Tibial artery (tissue), 4 donors: ENCODE results near the gene CCDC57.
"Not testable (repeated sequence)": the region's sequence is repeated elsewhere in the genome, so short reads cannot be mapped to it uniquely, and the experiment has no call there.

Experiments
- DNase-seq, 2 donors: peaks; one replicate each; pipeline ENCODE4 v3.0.0-alpha.2; 2019
- H3K27ac ChIP-seq, 2 donors: fragments of 200-600 bp; sonication (generic) in 1 of 2; 1 replicate in 1 of 2; 2 replicates in 1 of 2; pipeline ENCODE4 v1.5.1; 2018 to 2019; ENCODE audit warnings: mild to moderate bottlenecking in 1 of 2
- H3K27me3 ChIP-seq, 2 donors: fragments of 200-600 bp; sonication (generic) in 1 of 2; one replicate each; pipeline versions ENCODE4 v1.5.1 to v1.6.0; 2016 to 2019
- H3K36me3 ChIP-seq, 3 donors: fragments of 200-600 bp; sonication (generic) in 2 of 3; one replicate each; pipeline ENCODE4 v1.5.1; 2016 to 2019; ENCODE audit warnings: mild to moderate bottlenecking in 2 of 3
- H3K4me1 ChIP-seq, 4 donors: fragments of 200-600 bp; sonication (generic) in 2 of 4; 1 replicate in 3 of 4; 2 replicates in 1 of 4; pipeline ENCODE4 v1.5.1; 2016 to 2019
- H3K4me3 ChIP-seq, 2 donors: fragments of 200-600 bp; sonication (generic) in 1 of 2; 1 replicate in 1 of 2; 2 replicates in 1 of 2; pipeline ENCODE4 v1.5.1; 2018 to 2019; ENCODE audit warnings: mild to moderate bottlenecking in 2 of 2
- H3K9me3 ChIP-seq, 3 donors: fragments of 200-600 bp; sonication (generic) in 1 of 3; one replicate each; pipeline ENCODE4 v1.5.1; 2016 to 2019
- CTCF ChIP-seq, 2 experiments: fragments of 200-600 bp in 1 of 2; fragments of 450-650 bp in 1 of 2; IDR thresholded peaks; one replicate each; pipeline ENCODE4 v1.5.1; 2017 to 2019; ENCODE audit warnings: antibody characterized with exemption in 2 of 2, mild to moderate bottlenecking in 1 of 2, moderate library complexity in 1 of 2
- intact Hi-C: fragments of 100-400 bp; cut with DNase I; formaldehyde crosslinking; loops from one replicate; pipeline ENCODE4 v1.15.0; 2023; ENCODE audit warnings: low total_unique reads

The CCDC57 gene

GRCh38 chr17:82177761-82178498 is 34.7 kb downstream of the CCDC57 start:
- Histone ChIP-seq H3K4me3 (no peak overlapping the region), H3K9me3 (no peaks in the 10 kb centered on the region), H3K27ac (no peak overlapping the region), H3K36me3 (peaks cover 0 to 76% (median 29%) of the 10 kb centered on the region in 3 donors), H3K27me3 (no peaks in the 10 kb centered on the region), H3K4me1 (no peaks in the 10 kb centered on the region)
- no peak for DNase-seq
- intact Hi-C loops = no loop called here
- no peak for TF ChIP-seq CTCF (IDR thresholded peaks at IDR 0.05)

- Histone ChIP-seq H3K4me1 (no peaks in the 10 kb centered on the region), H3K9me3 (no peaks in the 10 kb centered on the region), H3K4me3 (no peak overlapping the region), H3K36me3 (peaks cover 0 to 76% (median 27%) of the 10 kb centered on the region in 3 donors), H3K27me3 (no peaks in the 10 kb centered on the region), H3K27ac (no peak overlapping the region)
- TF ChIP-seq CTCF (IDR thresholded peaks at IDR 0.05) = no peak
- intact Hi-C loops = no loop called here
- no peak for DNase-seq
These were observed 35.4 kb downstream of the CCDC57 start for GRCh38 chr17:82177276-82177675.

- H3K36me3 ChIP-seq = peaks cover 0 to 79% (median 35%) of the 10 kb centered on the region in 3 donors
These were observed 36.7 kb downstream of the CCDC57 start for GRCh38 chr17:82175951-82176350.

GRCh38 chr17:82175201-82175600 is 37.4 kb downstream of the CCDC57 start:
- Histone ChIP-seq H3K27ac (no peak overlapping the region), H3K4me3 (no peak overlapping the region), H3K27me3 (no peaks in the 10 kb centered on the region), H3K4me1 (no peaks in the 10 kb centered on the region), H3K36me3 (peaks cover 0 to 79% (median 33%) of the 10 kb centered on the region in 3 donors), H3K9me3 (no peaks in the 10 kb centered on the region)
- intact Hi-C loops = no loop called here
- no peak for DNase-seq
- no peak for TF ChIP-seq CTCF (IDR thresholded peaks at IDR 0.05)

More at GRCh38 chr17:82175951-82176350, 36.7 kb downstream of the CCDC57 start:
- TF ChIP-seq CTCF (IDR thresholded peaks at IDR 0.05) = no peak
- DNase-seq = no peak
- H3K4me3 ChIP-seq = no peak overlapping the region
- no peaks in the 10 kb centered on the region for H3K9me3 ChIP-seq
- no peak overlapping the region for H3K27ac ChIP-seq
- no peaks in the 10 kb centered on the region for H3K27me3 ChIP-seq
- intact Hi-C loops = no loop called here
- no peaks in the 10 kb centered on the region for H3K4me1 ChIP-seq

- intact Hi-C loops, DNase-seq, H3K27me3 ChIP-seq: not testable (repeated sequence)
These were observed 38.4 kb downstream of the CCDC57 start for GRCh38 chr17:82174042-82174857.

More at GRCh38 chr17:82174042-82174857, 38.4 kb downstream of the CCDC57 start:
- H3K4me1 ChIP-seq, H3K9me3 ChIP-seq, H3K4me3 ChIP-seq, H3K27ac ChIP-seq: not testable (repeated sequence)
- peaks cover 0 to 79% (median 33%) of the 10 kb centered on the region in 3 donors for H3K36me3 ChIP-seq
